Mucosa of descending colon (tissue), 3 donors: ENCODE data around the gene PAX2. TPM values are rescaled to one million over a fixed set of nuclear protein-coding genes. Genes with fewer than 3 reads are reported as not detected.

Source experiments
- ATAC-seq: fragments of 200-7000 bp; cut with Tn5 transposase; one replicate; pipeline ENCODE4 v1.9.1; 2020; ENCODE audit warnings: mild to moderate bottlenecking, moderate library complexity
- DNase-seq, 3 donors: peaks; one replicate each; pipeline ENCODE4 v3.0.0-alpha.2; 2020
- H3K36me3 ChIP-seq: fragments of 200-600 bp; one replicate; pipeline ENCODE4 v1.8.0; 2021; ENCODE audit warnings: low read depth, mild to moderate bottlenecking
- H3K4me1 ChIP-seq: fragments of 200-600 bp; one replicate; pipeline ENCODE4 v1.8.0; 2021; ENCODE audit warnings: low read depth, mild to moderate bottlenecking
- H3K4me3 ChIP-seq: fragments of 200-600 bp; one replicate; pipeline ENCODE4 v1.8.0; 2021; ENCODE audit warnings: mild to moderate bottlenecking
- H3K9me3 ChIP-seq: fragments of 200-600 bp; one replicate; pipeline ENCODE4 v1.8.0; 2021; ENCODE audit warnings: mild to moderate bottlenecking
- CTCF ChIP-seq: fragments of 200-600 bp; IDR thresholded peaks from one replicate; pipeline ENCODE4 v1.8.0; 2022; ENCODE audit warnings: antibody characterized with exemption, mild to moderate bottlenecking
- intact Hi-C, 2 donors: fragments of 100-400 bp; cut with DNase I in 1 of 2; cut with micrococcal nuclease in 1 of 2; formaldehyde crosslinking; loops; one replicate each; pipeline versions ENCODE4 v1.11.0 to v1.11.1; 2022; cut with DNase I, micrococcal nuclease
- total RNA-seq, 3 donors: library from RNA; stranded (reverse); fragmentation: NEBNext Ultra II Directional in 2 of 3; extraction: Animal tissue kit (Norgen Biotek cat#: 25700) in 2 of 3; gene quantifications; one replicate each; pipeline versions ENCODE4 v1.2.1 to v1.2.4, GENCODE V29; 2021 to 2023
- donor health status: DM: no; HTN: no; CAD: no; lungs with moderate emphysema.
- donor health status: DM: no; HTN: no; CAD: no.
- donor health status: DM: no; HTN: yes; CAD: no.

PAX2 gene
- total RNA-seq, 3 donors from 2014 or later, result not detected

- no peaks in the 10 kb centered on the region for H3K36me3 ChIP-seq
- ATAC-seq, result no peak
- intact Hi-C loops, result no loop called here
- H3K4me3 ChIP-seq, result no peak overlapping the region
- no peak for DNase-seq
- H3K4me1 ChIP-seq, result no peaks in the 10 kb centered on the region
- TF ChIP-seq CTCF, result no peak
- no peaks in the 10 kb centered on the region for H3K9me3 ChIP-seq
Observed at GRCh38 chr10:100761191-100761590, 15.8 kb downstream of the PAX2 start.

- intact Hi-C loops, result no loop called here
- no peak for TF ChIP-seq CTCF
- H3K36me3 ChIP-seq, result no peaks in the 10 kb centered on the region
- no peak overlapping the region for H3K4me3 ChIP-seq
- ATAC-seq, result no peak
- H3K4me1 ChIP-seq, result no peaks in the 10 kb centered on the region
- H3K9me3 ChIP-seq, result no peaks in the 10 kb centered on the region
- DNase-seq, result no peak
Observed at GRCh38 chr10:100763043-100763747, 17.8 kb downstream of the PAX2 start.

- Histone ChIP-seq H3K9me3 (no peaks in the 10 kb centered on the region), H3K36me3 (no peaks in the 10 kb centered on the region), H3K4me3 (no peak overlapping the region), H3K4me1 (no peaks in the 10 kb centered on the region)
- DNase-seq, result no peak
- no peak for ATAC-seq
- intact Hi-C loops, result no loop called here
- no peak for TF ChIP-seq CTCF
Observed at GRCh38 chr10:100766693-100767421, 21.5 kb downstream of the PAX2 start.

- DNase-seq, result no peak
- intact Hi-C loops, result no loop called here
- no peak for ATAC-seq
- H3K4me1 ChIP-seq, result no peaks in the 10 kb centered on the region
- no peak overlapping the region for H3K4me3 ChIP-seq
- H3K9me3 ChIP-seq, result no peaks in the 10 kb centered on the region
- no peaks in the 10 kb centered on the region for H3K36me3 ChIP-seq
- TF ChIP-seq CTCF, result no peak
Observed at GRCh38 chr10:100767422-100767775, 22.0 kb downstream of the PAX2 start.

- no peaks in the 10 kb centered on the region for H3K36me3 ChIP-seq
- no peaks in the 10 kb centered on the region for H3K4me1 ChIP-seq
- intact Hi-C loops, result no loop called here
- ATAC-seq (no peak), DNase-seq (no peak)
- H3K9me3 ChIP-seq, result no peaks in the 10 kb centered on the region
- H3K4me3 ChIP-seq, result no peak overlapping the region
- no peak for TF ChIP-seq CTCF
Observed at GRCh38 chr10:100769481-100769880, 24.1 kb downstream of the PAX2 start.
